ENCODE data around the gene TMEM217. TPM values are rescaled to one million over a fixed set of nuclear protein-coding genes. Genes with fewer than 3 reads are reported as not detected.

Gene TMEM217
- total RNA-seq, 1 donor from 2014 or later = 0.86 TPM

- no peak for DNase-seq (ENCODE audit: low read depth)
- no peak overlapping the region for H3K4me3 ChIP-seq (ENCODE audit: low read depth, low read length)
- no peak for TF ChIP-seq CTCF (conservative IDR thresholded peaks at IDR 0.05; ENCODE audit: low read depth, low read length)
Measured at GRCh38 chr6:37176268-37177076, 81.5 kb downstream of the TMEM217 start.

- no peak for TF ChIP-seq CTCF (conservative IDR thresholded peaks at IDR 0.05; ENCODE audit: low read depth, low read length)
- no peak overlapping the region for H3K4me3 ChIP-seq (ENCODE audit: low read depth, low read length)
- no peak for DNase-seq (ENCODE audit: low read depth)
Measured at GRCh38 chr6:37175332-37176267, 82.3 kb downstream of the TMEM217 start.

GRCh38 chr6:37174515-37175331, 83.2 kb downstream of the TMEM217 start:
- TF ChIP-seq CTCF (conservative IDR thresholded peaks at IDR 0.05; ENCODE audit: low read depth, low read length) = no peak

DNA sequence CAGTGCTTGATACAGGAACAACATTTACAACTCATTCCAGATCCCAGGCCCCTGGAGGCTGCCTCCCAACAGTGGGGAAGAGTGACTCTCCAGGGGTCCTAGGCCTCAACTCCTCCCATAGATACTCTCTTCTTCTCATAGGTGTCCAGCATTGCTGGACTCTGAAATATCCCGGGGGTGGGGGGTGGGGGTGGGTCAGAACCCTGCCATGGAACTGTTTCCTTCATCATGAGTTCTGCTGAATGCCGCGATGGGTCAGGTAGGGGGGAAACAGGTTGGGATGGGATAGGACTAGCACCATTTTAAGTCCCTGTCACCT, 83.8 kb downstream of the TMEM217 start:
- TF ChIP-seq CTCF (conservative IDR thresholded peaks at IDR 0.05; ENCODE audit: low read depth, low read length) = no peak
- no peak for DNase-seq (ENCODE audit: low read depth)
- no peak overlapping the region for H3K4me3 ChIP-seq (ENCODE audit: low read depth, low read length)

More at GRCh38 chr6:37174515-37175331, 83.2 kb downstream of the TMEM217 start:
- DNase-seq (ENCODE audit: low read depth) = no peak
- H3K4me3 ChIP-seq (ENCODE audit: low read depth, low read length) = no peak overlapping the region

- TF ChIP-seq CTCF (conservative IDR thresholded peaks at IDR 0.05; ENCODE audit: low read depth, low read length) = no peak
- no peak for DNase-seq (ENCODE audit: low read depth)
- no peak overlapping the region for H3K4me3 ChIP-seq (ENCODE audit: low read depth, low read length)
Measured at GRCh38 chr6:37173493-37174195, 84.3 kb downstream of the TMEM217 start.

DNA sequence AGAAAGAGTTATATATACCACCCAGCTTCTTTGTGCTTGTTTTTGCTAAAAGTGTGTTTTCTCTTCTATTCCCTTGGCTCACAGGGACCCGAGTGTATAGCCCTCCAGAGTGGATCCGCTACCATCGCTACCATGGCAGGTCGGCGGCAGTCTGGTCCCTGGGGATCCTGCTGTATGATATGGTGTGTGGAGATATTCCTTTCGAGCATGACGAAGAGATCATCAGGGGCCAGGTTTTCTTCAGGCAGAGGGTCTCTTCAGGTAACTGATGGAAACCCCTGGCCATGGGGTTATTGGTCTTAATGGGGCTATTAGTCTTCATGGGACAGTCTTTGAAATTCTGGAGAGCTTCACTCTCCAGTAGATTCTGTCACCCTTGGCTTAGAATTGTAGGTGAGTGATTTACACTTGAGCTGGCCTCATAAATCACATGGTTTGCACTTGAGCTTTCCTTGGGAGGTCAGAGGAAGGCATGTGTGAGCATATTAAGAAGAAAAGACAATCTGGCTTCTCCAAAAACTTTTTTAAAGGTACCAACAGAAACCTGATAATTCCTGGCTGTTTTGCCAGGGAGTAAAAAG, 84.9 kb downstream of the TMEM217 start:
- no peak overlapping the region for H3K4me3 ChIP-seq (ENCODE audit: low read depth, low read length)
- DNase-seq (ENCODE audit: low read depth) = no peak
- no peak for TF ChIP-seq CTCF (conservative IDR thresholded peaks at IDR 0.05; ENCODE audit: low read depth, low read length)

Measured in epithelial cell of proximal tubule (primary cell).